Erythroblast (primary cell): Measurements from ENCODE around the gene ZC3H13.

Experiments
- GATA1 ChIP-seq: IDR thresholded peaks from 2 replicates; pipeline ENCODE4 v1.6.1; 2011; ENCODE audit warnings: low read depth, mild to moderate bottlenecking, control low read depth, low read length, moderate library complexity
- POLR2A ChIP-seq: IDR thresholded peaks from 2 replicates; pipeline ENCODE4 v1.6.1; 2011; ENCODE audit warnings: mild to moderate bottlenecking, low read length

DNA sequence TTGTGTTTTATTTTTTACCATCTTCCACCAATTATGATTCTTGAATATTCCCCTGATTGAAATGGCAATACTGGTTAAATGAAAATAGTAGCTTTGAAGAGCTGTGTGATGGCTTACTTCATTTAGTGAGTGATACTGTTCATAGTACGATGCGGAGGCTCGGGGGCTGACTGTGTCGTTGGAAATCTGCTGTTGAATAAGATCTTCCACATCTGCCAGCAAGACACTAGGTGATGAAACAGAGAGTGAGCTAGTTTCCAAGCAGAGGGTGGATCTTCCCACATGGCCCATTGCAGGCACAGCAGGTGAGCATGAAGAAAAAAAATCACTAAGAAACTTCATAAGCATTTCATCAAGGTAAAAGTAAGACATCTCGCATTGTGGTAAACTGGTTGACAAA is 29.8 kb upstream of the ZC3H13 start:
- no peak for TF ChIP-seq POLR2A
- no peak for TF ChIP-seq GATA1
